ENCODE measurements around the gene ABCB4.

GRCh38 chr7:87476179-87476557 lies 688 bp upstream of the ABCB4 start:
- TF ChIP-seq POLR2A (IDR thresholded peaks at IDR 0.05) = no peak
- TF ChIP-seq CTCF (IDR thresholded peaks at IDR 0.05) = no peak
- TF ChIP-seq POLR2AphosphoS5 (IDR thresholded peaks at IDR 0.05) = no peak
